DMS153 (cell line): ENCODE measurements around the gene OPA1.

ENCODE experiments used
- DNase-seq: peaks from one replicate; lab custom pipeline; 2025; lab: John Stamatoyannopoulos, UW

OPA1 gene

DNA sequence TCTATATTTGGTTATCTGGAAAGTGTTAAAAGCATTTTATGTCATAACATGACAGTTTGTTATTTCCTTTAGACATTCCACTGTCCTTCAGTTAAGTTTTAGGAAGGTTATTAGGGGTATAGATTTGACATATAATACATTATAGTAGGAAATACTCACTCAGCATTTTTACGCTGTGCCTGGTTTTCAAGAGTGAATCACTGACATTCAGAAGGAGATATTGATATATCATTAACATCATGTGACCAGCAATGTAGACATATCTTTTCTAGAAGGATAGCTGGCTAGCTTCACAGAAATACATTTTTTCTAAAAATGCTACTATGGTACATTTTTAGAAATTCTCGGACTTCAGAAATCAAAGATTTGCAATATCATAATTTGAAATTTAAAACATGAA lies 57.6 kb downstream of the OPA1 start:
- DNase-seq: no peak

GRCh38 chr3:193655831-193656433 lies 62.9 kb downstream of the OPA1 start:
- DNase-seq: no peak

DNA sequence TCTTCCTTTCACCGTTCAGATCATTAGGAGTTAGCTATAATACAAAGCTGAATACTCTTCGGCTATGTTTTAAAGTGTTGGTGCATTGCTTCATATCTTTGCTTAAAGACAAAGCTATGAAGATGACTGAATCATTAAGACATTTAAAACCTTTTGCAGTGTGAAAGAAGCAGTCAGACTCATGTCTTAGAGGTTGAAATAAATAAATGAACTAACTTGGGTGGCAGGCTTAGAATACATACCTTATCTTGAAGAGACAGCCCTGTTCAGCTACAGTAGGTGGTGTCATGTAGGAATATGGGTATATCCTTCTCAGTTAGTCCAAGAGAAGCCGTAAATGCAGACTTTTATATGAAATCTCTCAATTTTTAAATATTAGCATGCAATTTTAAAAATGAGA lies 63.4 kb downstream of the OPA1 start:
- no peak for DNase-seq

DNA sequence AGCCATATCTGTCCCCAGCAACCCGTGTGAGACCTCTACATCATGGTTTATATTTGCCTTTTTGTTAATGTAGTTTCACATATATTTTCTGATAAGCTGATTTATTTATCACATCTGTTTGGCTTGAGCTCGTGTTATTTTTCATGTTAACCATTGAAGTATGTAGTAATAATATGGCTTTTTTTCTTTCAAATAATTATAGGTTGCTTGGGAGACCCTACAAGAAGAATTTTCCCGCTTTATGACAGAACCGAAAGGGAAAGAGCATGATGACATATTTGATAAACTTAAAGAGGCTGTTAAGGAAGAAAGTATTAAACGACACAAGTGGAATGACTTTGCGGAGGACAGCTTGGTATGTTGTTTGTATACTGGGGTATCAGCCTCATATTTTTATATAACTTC lies 63.9 kb downstream of the OPA1 start:
- DNase-seq: no peak

GRCh38 chr3:193660171-193660570 lies 67.2 kb downstream of the OPA1 start:
- no peak for DNase-seq

DNA sequence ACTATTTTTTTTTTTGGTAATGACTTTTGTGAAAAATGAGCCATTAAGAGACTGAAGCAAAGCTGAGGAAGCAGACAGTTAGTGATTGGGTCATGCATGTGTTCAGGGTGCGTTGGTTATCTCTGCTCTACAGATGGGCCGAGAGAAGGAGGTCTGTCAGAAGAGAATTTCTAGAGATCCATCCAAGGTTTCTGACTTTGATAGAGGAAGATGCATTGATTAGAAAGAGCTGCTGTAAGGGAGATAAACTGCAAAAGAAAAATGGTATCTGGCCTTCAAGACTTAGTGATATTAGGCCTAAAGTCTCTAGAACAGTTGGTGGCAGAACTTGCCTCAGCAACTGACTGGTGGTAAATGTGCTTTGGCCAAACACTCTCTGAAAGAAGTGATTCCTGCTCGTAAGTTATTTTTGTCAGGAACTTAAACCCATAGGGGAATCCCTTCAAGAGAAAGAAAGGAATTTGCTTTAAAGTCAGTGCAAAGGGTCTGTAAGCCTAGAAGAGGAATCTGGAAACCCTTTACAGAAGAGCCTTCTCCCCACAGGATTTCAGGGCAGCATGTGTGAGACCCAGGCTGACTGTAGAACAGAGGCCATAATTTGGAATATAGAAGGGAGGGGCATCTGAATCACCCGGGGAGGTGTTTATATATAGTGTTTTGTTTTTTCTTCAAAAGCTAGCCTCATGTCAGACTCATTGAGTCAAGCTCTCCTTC lies 67.8 kb downstream of the OPA1 start:
- DNase-seq: no peak

DNA sequence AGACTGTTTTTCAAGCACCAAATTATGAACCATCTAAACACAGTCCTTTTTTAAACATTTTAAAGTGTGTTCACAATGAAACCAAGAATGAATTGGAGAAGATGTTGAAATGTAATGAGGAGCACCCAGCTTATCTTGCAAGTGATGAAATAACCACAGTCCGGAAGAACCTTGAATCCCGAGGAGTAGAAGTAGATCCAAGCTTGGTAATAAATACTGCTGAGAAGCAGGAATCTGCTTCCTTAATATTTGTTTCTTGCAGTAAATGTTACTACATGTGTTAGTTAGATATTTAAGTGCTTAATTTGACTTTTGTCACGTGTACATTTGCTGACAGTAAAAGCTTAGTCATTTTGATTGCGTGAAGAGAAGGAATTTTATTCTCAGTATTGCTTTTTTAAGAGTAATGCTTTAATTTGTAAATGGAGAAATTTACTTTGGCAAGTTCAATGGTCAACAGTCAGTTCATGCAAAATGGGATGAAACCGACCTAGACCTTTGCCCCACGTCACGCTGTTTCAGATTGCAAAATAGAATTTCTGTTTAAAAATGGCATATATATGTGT lies 69.8 kb downstream of the OPA1 start:
- no peak for DNase-seq

- DNase-seq: no peak
These were observed 72.5 kb downstream of the OPA1 start for GRCh38 chr3:193665370-193665989.

DNA sequence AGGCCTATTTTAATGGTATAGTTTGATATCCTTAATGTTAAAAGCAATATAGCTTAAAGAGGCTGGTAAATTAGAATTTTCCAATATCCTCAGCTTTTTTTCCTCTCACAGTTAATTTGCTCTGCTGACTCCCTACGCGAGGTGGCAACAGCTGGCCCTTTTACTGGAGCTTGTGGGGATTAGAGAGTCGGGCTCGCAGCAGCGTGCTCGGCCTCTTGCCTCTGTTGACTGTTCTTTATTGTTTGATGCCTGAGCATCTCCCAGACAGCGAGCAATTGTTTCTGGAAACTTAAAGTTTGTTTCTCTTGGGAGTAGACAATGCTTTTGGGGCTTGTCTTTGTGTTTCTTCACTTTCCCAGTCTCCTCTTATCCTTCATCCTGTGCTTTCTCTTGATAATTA lies 80.8 kb downstream of the OPA1 start:
- DNase-seq: no peak

- no peak for DNase-seq
These were observed 81.7 kb downstream of the OPA1 start for GRCh38 chr3:193674714-193675113.

DNA sequence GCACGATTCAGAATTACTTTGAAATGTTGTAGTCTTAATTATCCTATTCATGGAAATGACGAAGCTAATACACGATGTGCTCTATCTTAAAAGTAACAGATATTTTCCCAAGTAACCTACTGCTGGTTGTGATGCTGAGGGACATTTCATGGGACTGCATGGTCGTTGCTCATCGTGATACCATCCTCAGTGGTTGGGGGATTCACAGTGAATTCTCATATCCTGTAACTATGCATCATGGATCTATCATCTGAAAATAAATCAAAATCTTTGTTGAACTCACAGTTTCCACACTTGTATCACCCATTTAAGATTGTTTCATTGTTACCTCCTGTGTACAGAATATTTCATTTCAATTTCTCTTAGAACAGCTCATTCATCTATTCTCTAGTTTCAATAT lies 84.7 kb downstream of the OPA1 start:
- no peak for DNase-seq

GRCh38 chr3:193680220-193680619 lies 87.2 kb downstream of the OPA1 start:
- no peak for DNase-seq

DNA sequence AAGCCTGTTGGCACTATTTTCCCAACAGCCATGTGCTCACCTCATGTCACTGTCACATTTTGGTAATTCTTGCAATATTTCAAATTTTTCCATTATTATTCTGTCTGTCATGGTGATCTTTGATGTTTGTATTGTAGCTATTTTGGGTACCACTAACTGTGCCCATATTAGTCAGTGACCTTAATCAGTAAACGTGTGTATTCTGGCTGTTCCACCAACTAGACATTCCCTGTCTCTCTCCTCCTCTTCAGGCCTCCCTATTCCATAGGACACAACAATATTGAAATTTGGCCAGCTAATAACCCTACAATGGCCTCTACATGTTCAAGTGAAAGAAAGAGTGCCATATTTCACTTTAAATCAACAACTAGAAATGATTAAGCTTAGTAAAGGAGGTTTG lies 88.6 kb downstream of the OPA1 start:
- DNase-seq: no peak

GRCh38 chr3:193686665-193687483 lies 93.9 kb downstream of the OPA1 start:
- no peak for DNase-seq

DNA sequence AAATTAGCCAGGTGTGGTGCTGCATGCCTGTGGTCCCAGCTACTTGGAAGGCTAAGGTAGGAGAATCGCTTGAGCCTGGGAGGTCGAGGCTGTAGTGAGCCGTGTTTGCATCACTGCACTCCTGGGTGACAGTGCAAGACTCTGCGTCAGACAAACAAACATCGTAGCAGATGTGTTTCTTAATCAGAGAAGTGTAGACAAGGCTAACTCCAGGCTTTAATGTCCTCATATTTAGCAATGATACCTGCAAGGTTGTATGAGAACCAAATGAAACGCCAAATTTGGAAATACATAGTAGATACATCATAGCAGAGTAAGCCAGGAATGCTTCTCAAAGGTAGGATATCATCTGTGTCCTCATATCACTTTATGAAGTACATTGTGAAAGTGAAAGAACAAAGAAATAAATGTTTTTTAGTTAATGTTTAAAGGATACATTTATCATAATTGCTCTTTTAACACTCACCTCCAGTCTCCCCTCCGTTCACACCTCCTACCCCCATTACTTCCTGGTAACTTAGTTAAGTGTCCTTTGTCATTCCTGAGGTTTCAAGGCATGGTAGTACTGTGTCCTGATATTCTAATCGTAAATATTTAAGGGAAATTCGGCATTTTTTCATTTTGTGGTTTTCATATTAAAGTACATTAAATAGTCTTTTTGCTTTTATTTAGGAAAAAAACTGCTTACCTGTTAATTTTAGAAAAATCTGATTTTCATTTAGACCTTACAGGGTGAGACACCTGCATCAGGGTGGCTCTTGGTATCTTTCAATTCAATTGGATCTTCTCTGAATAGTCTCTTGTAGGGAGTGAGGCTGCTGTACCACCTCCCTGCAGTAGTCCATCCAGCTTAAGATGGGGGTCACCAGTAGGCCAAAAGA lies 96.1 kb downstream of the OPA1 start:
- no peak for DNase-seq

DNA sequence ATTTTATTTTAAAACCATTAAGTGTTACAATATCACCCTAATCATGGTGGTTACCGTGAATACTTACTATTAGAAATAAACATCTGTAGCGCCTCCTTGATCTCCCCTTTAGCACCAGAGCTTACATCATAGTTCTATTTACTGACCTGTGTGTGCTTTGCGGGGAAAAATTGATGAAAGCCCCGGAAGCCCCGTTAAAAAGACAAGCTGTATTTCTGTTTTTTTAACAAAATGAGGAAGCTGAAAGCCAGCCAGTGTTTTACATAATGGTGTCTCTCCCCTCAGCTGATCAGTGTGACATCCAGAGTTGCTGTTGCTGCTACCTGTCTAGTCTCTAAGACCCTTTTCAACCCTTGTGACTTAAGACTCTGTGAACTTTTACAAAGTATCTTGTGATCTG lies 100.8 kb downstream of the OPA1 start:
- DNase-seq: no peak

DNA sequence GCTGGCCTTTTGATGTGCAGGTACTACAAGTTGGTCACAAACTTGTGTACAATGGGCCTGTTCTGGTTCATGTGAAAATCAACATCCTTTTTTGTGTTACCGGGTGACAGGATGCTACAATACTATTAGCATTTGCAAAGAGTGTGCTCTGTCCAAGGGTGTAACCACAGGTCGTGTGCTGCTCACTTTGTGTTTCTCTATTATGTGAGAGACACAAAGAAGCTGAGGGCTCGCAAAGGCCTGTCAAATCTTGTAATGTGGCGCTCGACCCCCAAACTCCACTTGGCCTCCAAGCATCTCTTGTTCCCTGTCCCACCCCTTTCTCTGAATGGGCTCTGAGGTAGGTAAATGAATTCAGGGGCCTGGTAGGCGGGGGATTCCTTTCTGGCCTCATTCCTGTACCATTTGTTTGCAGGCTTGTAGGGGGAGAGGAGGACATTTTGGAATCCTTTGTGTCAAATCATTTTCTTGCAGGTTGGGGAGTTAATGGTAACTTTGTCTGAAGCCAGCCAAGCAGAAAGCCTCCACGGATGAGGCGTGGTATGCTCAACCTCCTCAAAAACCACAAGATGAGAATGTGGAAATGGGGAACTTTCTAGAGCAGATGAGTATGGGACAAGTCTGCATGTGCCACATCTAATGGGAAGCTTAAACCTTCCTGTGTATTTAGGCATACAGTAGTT lies 109.1 kb downstream of the OPA1 start:
- no peak for DNase-seq

- no peak for DNase-seq
These were observed 110.0 kb downstream of the OPA1 start for GRCh38 chr3:193702967-193703366.

- no peak for DNase-seq
These were observed 111.4 kb downstream of the OPA1 start for GRCh38 chr3:193704431-193704830.

DNA sequence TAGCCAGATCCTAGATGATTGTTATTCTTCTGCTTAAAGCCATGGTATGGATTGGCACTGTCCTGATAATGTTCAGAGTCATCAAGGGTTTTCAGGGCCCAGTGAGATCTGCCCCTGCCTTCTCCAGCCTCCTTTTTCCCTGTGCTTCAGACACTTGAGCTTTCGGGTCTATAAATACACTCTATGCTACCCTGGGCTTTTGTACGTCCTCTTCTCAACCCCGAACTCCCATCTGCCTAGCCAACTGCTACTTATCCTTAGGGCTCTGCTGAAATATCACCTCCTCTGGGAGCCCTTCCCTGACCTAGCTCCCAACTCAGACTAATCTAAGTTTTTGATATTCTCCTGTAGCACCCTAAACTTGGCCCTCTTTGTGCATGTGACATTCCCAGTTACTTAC lies 115.3 kb downstream of the OPA1 start:
- DNase-seq: no peak
